IMR-90 (cell line): ENCODE measurements around the gene INTS15. TPM values are rescaled to one million over a fixed set of nuclear protein-coding genes. Genes with fewer than 3 reads are reported as not detected.

Source experiments
- ATAC-seq: fragments of 200-7000 bp; cut with Tn5 transposase; 2 replicates; pipeline ENCODE4 v1.9.1; 2020; ENCODE audit warnings: low read depth, mild to moderate bottlenecking, moderate library complexity
- BruUV-seq: library from RNA; stranded (reverse); fragments of 400-500 nt; replicated peaks from 2 replicates; lab custom pipeline; 2021; lab: Mats Ljungman, UMichigan
- CTCF ChIA-PET: fragments of 300-600 bp; formaldehyde crosslinking; extraction: SDS; loops from one replicate; lab custom pipeline; 2021; ENCODE audit warnings: antibody characterized with exemption; lab: Yijun Ruan, JAX
- POLR2A ChIA-PET: fragments of 300-600 bp; sonication (Branson Sonifier 250); formaldehyde crosslinking; loops from one replicate; lab custom pipeline; 2022; ENCODE audit warnings: antibody characterized with exemption; ENCODE audit not compliant: unreplicated experiment; lab: Charles Lee
- DNase-seq: peaks from one replicate; pipeline ENCODE4 v3.0.0; 2013
- H2AFZ ChIP-seq: replicated peaks from 2 replicates; pipeline ENCODE3; 2013; ENCODE audit warnings: low read length, mild to moderate bottlenecking; ENCODE audit not compliant: poor library complexity
- H2AK5ac ChIP-seq: 2 replicates; pipeline ENCODE4 v1.6.1; 2013; ENCODE audit warnings: low read depth, low read length, inconsistent platforms
- H2AK9ac ChIP-seq: replicated peaks from 2 replicates; pipeline ENCODE3; 2013; ENCODE audit warnings: mild to moderate bottlenecking, low read depth, low read length, moderate library complexity; ENCODE audit not compliant: poor library complexity
- H2BK120ac ChIP-seq: 2 replicates; pipeline ENCODE4 v1.6.1; 2013; ENCODE audit warnings: low read depth, low read length, inconsistent platforms
- H2BK15ac ChIP-seq: 3 replicates; pipeline ENCODE4 v1.6.1; 2013; ENCODE audit warnings: low read depth, low read length, inconsistent platforms
- H2BK20ac ChIP-seq: 2 replicates; pipeline ENCODE4 v1.6.1; 2013; ENCODE audit warnings: low read depth, mild to moderate bottlenecking, inconsistent platforms, low read length, moderate library complexity
- H2BK5ac ChIP-seq: 2 replicates; pipeline ENCODE4 v1.6.1; 2013; ENCODE audit warnings: mild to moderate bottlenecking, low read depth, low read length, inconsistent platforms; ENCODE audit not compliant: poor library complexity, severe bottlenecking
- H3K14ac ChIP-seq: replicated peaks from 2 replicates; pipeline ENCODE4 v1.6.1; 2013; ENCODE audit warnings: low read depth, low read length, inconsistent platforms
- H3K18ac ChIP-seq: 2 replicates; pipeline ENCODE4 v1.6.1; 2013; ENCODE audit warnings: low read depth, low read length, control low read depth
- H3K23ac ChIP-seq: 2 replicates; pipeline ENCODE4 v1.6.1; 2013; ENCODE audit warnings: low read depth, low read length, inconsistent platforms
- H3K27ac ChIP-seq: 2 replicates; pipeline ENCODE4 v1.5.1; 2013; ENCODE audit warnings: mild to moderate bottlenecking, control low read depth, low read length; ENCODE audit not compliant: insufficient read depth
- H3K27me3 ChIP-seq: 2 replicates; pipeline ENCODE4 v1.6.1; 2013; ENCODE audit warnings: low read length; ENCODE audit not compliant: control insufficient read depth, insufficient read depth
- H3K36me3 ChIP-seq: 2 replicates; pipeline ENCODE4 v1.6.1; 2013; ENCODE audit warnings: low read length, mixed read lengths; ENCODE audit not compliant: control insufficient read depth, insufficient read depth
- H3K4ac ChIP-seq: 2 replicates; pipeline ENCODE4 v1.6.1; 2013; ENCODE audit warnings: low read depth, low read length, inconsistent platforms
- H3K4me1 ChIP-seq: 2 replicates; pipeline ENCODE4 v1.6.1; 2013; ENCODE audit warnings: low read length, mixed read lengths; ENCODE audit not compliant: control insufficient read depth, insufficient read depth
- H3K4me2 ChIP-seq: 2 replicates; pipeline ENCODE4 v1.6.1; 2013; ENCODE audit warnings: low read depth, mild to moderate bottlenecking, control low read depth, low read length, moderate library complexity
- H3K4me3 ChIP-seq: 2 replicates; pipeline ENCODE4 v1.5.1; 2013; ENCODE audit warnings: low read depth, mild to moderate bottlenecking, control low read depth, low read length, moderate library complexity; ENCODE audit not compliant: insufficient read depth
- H3K56ac ChIP-seq: 2 replicates; pipeline ENCODE4 v1.6.1; 2013; ENCODE audit warnings: low read length, inconsistent platforms; ENCODE audit not compliant: insufficient read depth; ENCODE audit errors: extremely low read depth
- H3K79me1 ChIP-seq, 2 experiments: 2 replicates each; pipeline ENCODE4 v1.6.1; 2013; ENCODE audit warnings: low read length in 2 of 2, inconsistent platforms in 1 of 2, low read depth in 1 of 2
- H3K9ac ChIP-seq: 2 replicates; pipeline ENCODE4 v1.6.1; 2013; ENCODE audit warnings: low read depth, low read length, control low read depth
- H3K9me1 ChIP-seq: 2 replicates; pipeline ENCODE4 v1.6.1; 2013; ENCODE audit warnings: low read length, inconsistent platforms; ENCODE audit not compliant: insufficient read depth
- H3K9me3 ChIP-seq: 2 replicates; pipeline ENCODE4 v1.6.1; 2013; ENCODE audit warnings: low read length; ENCODE audit not compliant: control insufficient read depth, insufficient read depth
- H4K20me1 ChIP-seq: 2 replicates; pipeline ENCODE4 v1.6.1; 2013; ENCODE audit warnings: low read length, inconsistent platforms; ENCODE audit not compliant: insufficient read depth
- H4K5ac ChIP-seq: 2 replicates; pipeline ENCODE4 v1.6.1; 2013; ENCODE audit warnings: mild to moderate bottlenecking, low read depth, low read length, control low read depth
- H4K8ac ChIP-seq, 2 experiments: 2 replicates each; pipeline ENCODE4 v1.6.1; 2013; ENCODE audit warnings: low read depth in 2 of 2, low read length in 2 of 2, control low read depth in 1 of 2, inconsistent platforms in 1 of 2
- H4K91ac ChIP-seq: 2 replicates; pipeline ENCODE4 v1.6.1; 2013; ENCODE audit warnings: low read depth, low read length, inconsistent platforms; ENCODE audit not compliant: insufficient read depth
- CEBPB ChIP-seq: IDR thresholded peaks from 2 replicates; pipeline ENCODE4 v1.6.1; 2012; ENCODE audit warnings: low read depth, low read length, improper control_type of control experiment
- CHD1 ChIP-seq: IDR thresholded peaks from 2 replicates; pipeline ENCODE4 v1.6.1; 2012; ENCODE audit warnings: low read depth, low read length, improper control_type of control experiment
- CTCF ChIP-seq: conservative IDR thresholded peaks from 2 replicates; pipeline ENCODE4 v1.5.1; 2012; ENCODE audit warnings: mild to moderate bottlenecking, low read depth, low read length, improper control_type of control experiment
- ELK1 ChIP-seq: fragments of 150-350 bp; IDR thresholded peaks from 2 replicates; pipeline ENCODE4 v1.6.1; 2016; ENCODE audit warnings: low read depth, mild to moderate bottlenecking, low read length, moderate library complexity, borderline replicate concordance
- MAFK ChIP-seq: IDR thresholded peaks from 2 replicates; pipeline ENCODE4 v1.6.1; 2012; ENCODE audit warnings: low read depth, low read length, improper control_type of control experiment
- MXI1 ChIP-seq: IDR thresholded peaks from 2 replicates; pipeline ENCODE4 v1.6.1; 2012; ENCODE audit warnings: low read depth, mild to moderate bottlenecking, low read length, moderate library complexity, borderline replicate concordance
- POLR2A ChIP-seq: IDR thresholded peaks from 2 replicates; pipeline ENCODE4 v1.6.1; 2012; ENCODE audit warnings: mild to moderate bottlenecking, low read depth, low read length
- USF2 ChIP-seq: fragments of 150-350 bp; IDR thresholded peaks from 2 replicates; pipeline ENCODE4 v1.6.1; 2017; ENCODE audit warnings: mild to moderate bottlenecking, antibody characterized with exemption, low read length, low read depth
- WGBS, 2 experiments: methylation state at CpG; one replicate each; pipeline versions ENCODE4 v1.1.5 to v1.1.7; 2013; ENCODE audit warnings: missing lambda C conversion rate in 2 of 2; ENCODE audit not compliant: insufficient read length in 1 of 2; ENCODE audit errors: extremely low coverage in 2 of 2; 5-methylcytosine and 5-hydroxymethylcytosine counted together
- dilution Hi-C: fragments of 300-500 bp; cut with HindIII; formaldehyde crosslinking; loops from one replicate; pipeline ENCODE4 v1.14.3; 2018; ENCODE audit warnings: low sequenced_read_pairs; ENCODE audit not compliant: unreplicated experiment
- in situ Hi-C: fragments of 300-500 bp; cut with MboI; formaldehyde crosslinking; loops from 3 replicates; pipeline ENCODE4 v1.14.3; 2019; ENCODE audit warnings: low sequenced_read_pairs, inconsistent platforms, mixed read lengths
- intact Hi-C: fragments of 100-400 bp; cut with micrococcal nuclease; formaldehyde crosslinking; loops from 2 replicates; pipeline ENCODE4 v1.10.0; 2022
- polyA plus RNA-seq, 3 experiments: library from polyadenylated mRNA; depleted of rRNA; stranded (reverse); fragments of >200 nt; gene quantifications; 2 replicates each; pipeline ENCODE4 v1.2.3, GENCODE V29; 2012; ENCODE audit warnings: low replicate concordance in 1 of 3
- total RNA-seq: library from RNA; depleted of rRNA; stranded (reverse); fragments of >200 nt; gene quantifications from 2 replicates; pipeline ENCODE4 v1.2.3, GENCODE V29; 2012

The INTS15 gene
- total and polyA plus RNA-seq, 2 of the 4 experiments (the other 2 are of a cell fraction) = 7.0 to 20.8 TPM

GRCh38 chr7:6643915-6644625 is 54.2 kb downstream of the INTS15 start:
- peaks cover 70% of the 10 kb centered on the region for H3K36me3 ChIP-seq
- ChIA-PET CTCF (no interaction called here), POLR2A (no interaction called here)
- no peak overlapping the region for H2AK5ac ChIP-seq
- no TSS peak for BruUV-seq
- H3K23ac ChIP-seq = no peak overlapping the region
- H3K4me1 ChIP-seq = no peaks in the 10 kb centered on the region
- peak overlapping the region; percentile 13 for H2AK9ac ChIP-seq
- H3K79me1 ChIP-seq = peaks cover 18 to 44% of the 10 kb centered on the region in 2 experiments
- no peak overlapping the region for H3K9ac ChIP-seq
- no peak overlapping the region for H4K5ac ChIP-seq
- H4K91ac ChIP-seq = no peak overlapping the region
- no peak overlapping the region for H3K4ac ChIP-seq
- in situ Hi-C loops (no loop called here), intact Hi-C loops (no loop called here), dilution Hi-C loops (no loop called here)
- DNase-seq (no peak), ATAC-seq (no peak)
- no peak overlapping the region for H2BK15ac ChIP-seq
- no peak overlapping the region for H3K56ac ChIP-seq
- H4K20me1 ChIP-seq = peaks cover 11% of the 10 kb centered on the region; the same call in 1 of the 2 replicates
- H2BK5ac ChIP-seq = no peak overlapping the region
- 96% methylated on average over 14 of the region's 21 CpGs; no CpG with 5 or more reads in 1 of the 2 experiments for WGBS, 2 experiments
- no peak overlapping the region for H3K4me2 ChIP-seq
- no peak overlapping the region for H2BK20ac ChIP-seq
- no peak overlapping the region for H2BK120ac ChIP-seq
- TF ChIP-seq CTCF (no peak), CEBPB (no peak), ELK1 (no peak), MAFK (no peak), POLR2A (no peak), MXI1 (no peak), CHD1 (no peak), USF2 (no peak)
- no peak overlapping the region for H4K8ac ChIP-seq
- H3K14ac ChIP-seq = no peak overlapping the region
- H2AFZ ChIP-seq = no peak overlapping the region
- no peak overlapping the region for H3K4me3 ChIP-seq
- no peak overlapping the region for H3K18ac ChIP-seq
- no peak overlapping the region for H3K27ac ChIP-seq
- peaks cover 2% of the 10 kb centered on the region; the same call in 1 of the 2 replicates for H3K9me3 ChIP-seq
- peaks cover 6% of the 10 kb centered on the region; the same call in 1 of the 2 replicates for H3K9me1 ChIP-seq
- H3K27me3 ChIP-seq = no peaks in the 10 kb centered on the region
